Activated CD4-positive, alpha-beta T cell treated with anti-CD3 and anti-CD28 coated beads, Interleukin-2, amount 10 ng/mL, durations not matched to agents 24 days and 14 days (primary cell): Measurements from ENCODE around the gene CHD8. TPM values are rescaled to one million over a fixed set of nuclear protein-coding genes. Genes with fewer than 3 reads are reported as not detected.

Source experiments
- DNase-seq: peaks from one replicate; pipeline ENCODE4 v3.0.0; 2022
- H3K27ac Mint-ChIP-seq: one replicate; pipeline ENCODE4 v1.8.0; 2022; ENCODE audit warnings: mild to moderate bottlenecking, mixed read lengths
- H3K27me3 Mint-ChIP-seq: one replicate; pipeline ENCODE4 v1.8.0; 2022; ENCODE audit warnings: mixed read lengths
- H3K36me3 Mint-ChIP-seq: one replicate; pipeline ENCODE4 v1.8.0; 2022; ENCODE audit warnings: low read depth, mild to moderate bottlenecking, mixed read lengths
- H3K4me1 Mint-ChIP-seq: one replicate; pipeline ENCODE4 v1.8.0; 2021; ENCODE audit warnings: mixed read lengths
- H3K4me3 Mint-ChIP-seq: one replicate; pipeline ENCODE4 v1.8.0; 2022; ENCODE audit warnings: mild to moderate bottlenecking, moderate library complexity, mixed read lengths
- H3K9me3 Mint-ChIP-seq: one replicate; pipeline ENCODE4 v1.8.0; 2021; ENCODE audit warnings: mixed read lengths
- intact Hi-C: fragments of 100-400 bp; cut with micrococcal nuclease; formaldehyde crosslinking; loops from one replicate; pipeline ENCODE4 v1.15.1; 2023
- total RNA-seq: library from RNA; stranded (reverse); gene quantifications from 2 replicates; pipeline ENCODE4 v1.2.3, GENCODE V29; 2022

The CHD8 gene
- total RNA-seq = 104 and 115 TPM in 2 replicates

- no peaks in the 10 kb centered on the region for H3K9me3 Mint-ChIP-seq
- H3K4me1 Mint-ChIP-seq = peaks cover 26% of the 10 kb centered on the region
These were observed at the start of gene CHD8 for GRCh38 chr14:21455912-21456667. TSS of gene CHD8 (minus strand) at chr14:21456123. CDS start at chr14:21431643, 24,480 bp downstream.

GRCh38 chr14:21505012-21505553 lies 49.2 kb upstream of the CHD8 start:
- no peaks in the 10 kb centered on the region for H3K27me3 Mint-ChIP-seq
- no peaks in the 10 kb centered on the region for H3K9me3 Mint-ChIP-seq
- H3K36me3 Mint-ChIP-seq = peaks cover 53% of the 10 kb centered on the region
- intact Hi-C loops = no loop called here
- H3K4me3 Mint-ChIP-seq = peak overlapping the region; percentile 72
- H3K27ac Mint-ChIP-seq = peak overlapping the region; percentile 84
- peaks cover 46% of the 10 kb centered on the region for H3K4me1 Mint-ChIP-seq
- DNase-seq = peak; percentile 78

More at GRCh38 chr14:21455912-21456667, at the start of gene CHD8:
- Mint-ChIP-seq H3K4me3 (peak within 1 kb of the TSS; percentile 95), H3K27me3 (no peaks in the 10 kb centered on the region), H3K27ac (peak within 1 kb of the TSS; percentile 97), H3K36me3 (peaks cover 36% of the 10 kb centered on the region)
- intact Hi-C loops = loop anchor here (1.0 to 10.0 kb wide), 9 partner anchors 19 to 351 kb away; partner anchors contain the start of genes HNRNPC, METTL3, SALL2 and SUPT16H
- DNase-seq = peak; percentile 100

DNA sequence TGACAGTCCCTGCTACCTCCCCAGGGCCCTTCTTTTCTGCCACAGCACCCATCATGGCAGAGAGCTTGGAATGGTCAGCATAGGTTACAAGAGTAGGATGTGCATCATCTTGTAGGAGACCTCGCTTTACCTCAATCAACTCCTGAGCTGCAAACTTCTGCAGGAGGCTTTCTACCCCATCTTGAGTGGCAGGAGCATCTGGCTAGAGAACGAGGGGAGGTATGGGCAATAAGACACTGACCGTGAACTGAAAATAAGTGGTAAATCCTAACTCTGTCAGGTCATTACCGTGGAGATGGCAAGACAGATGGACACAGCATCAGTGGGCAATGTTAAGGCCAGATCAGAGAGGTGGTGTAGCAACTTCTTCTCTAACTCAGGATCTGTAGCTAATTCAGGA lies 47.5 kb upstream of the CHD8 start:
- H3K27me3 Mint-ChIP-seq = no peaks in the 10 kb centered on the region
- peak overlapping the region; percentile 11 for H3K27ac Mint-ChIP-seq

GRCh38 chr14:21501568-21501967 lies 45.6 kb upstream of the CHD8 start:
- intact Hi-C loops = no loop called here
- peak; percentile 52 for DNase-seq
- H3K36me3 Mint-ChIP-seq = peaks cover 58% of the 10 kb centered on the region
- no peak overlapping the region for H3K27ac Mint-ChIP-seq
- H3K27me3 Mint-ChIP-seq = no peaks in the 10 kb centered on the region
- H3K4me1 Mint-ChIP-seq = peaks cover 38% of the 10 kb centered on the region
- no peaks in the 10 kb centered on the region for H3K9me3 Mint-ChIP-seq
- H3K4me3 Mint-ChIP-seq = no peak overlapping the region

More for the DNA sequence above, 47.5 kb upstream of the CHD8 start:
- Mint-ChIP-seq H3K9me3 (no peaks in the 10 kb centered on the region), H3K4me3 (no peak overlapping the region), H3K36me3 (peaks cover 63% of the 10 kb centered on the region), H3K4me1 (peaks cover 47% of the 10 kb centered on the region)
- intact Hi-C loops = no loop called here
- DNase-seq = no peak

DNA sequence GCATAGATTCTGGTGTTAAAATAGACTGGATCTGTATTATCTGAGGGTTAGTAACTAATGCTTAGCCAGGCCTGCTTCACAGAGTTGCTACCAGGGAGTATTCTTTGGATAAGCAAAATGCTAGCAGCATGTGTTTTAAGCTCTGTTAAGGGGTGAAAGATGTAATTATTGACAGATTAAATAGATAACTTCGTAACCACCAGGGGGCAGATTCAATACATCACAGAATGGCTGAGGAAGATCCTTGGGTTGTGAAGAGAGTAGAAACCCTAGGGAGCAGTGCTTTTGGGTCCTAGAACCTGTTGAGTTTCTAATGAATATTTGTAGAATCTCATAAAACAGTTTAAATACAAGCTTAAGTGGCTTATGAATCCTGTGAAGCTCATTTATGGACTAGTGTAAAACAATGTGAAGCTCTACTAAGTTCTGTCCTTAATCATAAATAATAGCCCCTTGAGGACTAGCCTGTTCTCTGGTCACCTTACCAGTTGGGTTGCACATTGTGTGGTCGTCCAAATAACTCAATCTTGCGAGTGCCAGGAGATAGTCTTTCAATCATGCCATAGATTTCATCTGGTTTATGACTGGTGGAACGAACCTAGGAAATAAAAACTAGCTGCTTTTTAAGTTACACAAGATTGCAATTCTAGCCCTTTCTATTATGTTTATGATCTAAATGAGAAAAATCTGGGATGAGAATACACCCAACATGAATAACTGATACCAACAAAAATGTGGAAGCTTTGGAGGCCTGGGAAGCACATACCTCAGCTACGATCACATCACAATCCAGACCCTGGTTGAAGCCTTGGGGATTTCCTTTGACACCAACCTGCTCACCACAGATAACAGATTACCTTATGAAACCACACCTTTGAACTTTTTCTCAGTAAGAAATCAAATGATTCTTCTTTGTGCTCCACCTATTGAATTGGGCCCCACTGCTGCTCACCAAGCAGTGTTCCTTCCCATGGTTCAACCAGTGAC lies 42.9 kb upstream of the CHD8 start:
- peaks cover 66% of the 10 kb centered on the region for H3K36me3 Mint-ChIP-seq
- DNase-seq = peak; percentile 80
- intact Hi-C loops = loop anchor here (1.0 kb wide), 1 partner anchor 58 kb away; no protein-coding TSS in a partner anchor
- H3K4me3 Mint-ChIP-seq = peak overlapping the region; percentile 12
- H3K4me1 Mint-ChIP-seq = peaks cover 28% of the 10 kb centered on the region
- no peaks in the 10 kb centered on the region for H3K27me3 Mint-ChIP-seq
- H3K9me3 Mint-ChIP-seq = no peaks in the 10 kb centered on the region
- peak overlapping the region; percentile 56 for H3K27ac Mint-ChIP-seq

DNA sequence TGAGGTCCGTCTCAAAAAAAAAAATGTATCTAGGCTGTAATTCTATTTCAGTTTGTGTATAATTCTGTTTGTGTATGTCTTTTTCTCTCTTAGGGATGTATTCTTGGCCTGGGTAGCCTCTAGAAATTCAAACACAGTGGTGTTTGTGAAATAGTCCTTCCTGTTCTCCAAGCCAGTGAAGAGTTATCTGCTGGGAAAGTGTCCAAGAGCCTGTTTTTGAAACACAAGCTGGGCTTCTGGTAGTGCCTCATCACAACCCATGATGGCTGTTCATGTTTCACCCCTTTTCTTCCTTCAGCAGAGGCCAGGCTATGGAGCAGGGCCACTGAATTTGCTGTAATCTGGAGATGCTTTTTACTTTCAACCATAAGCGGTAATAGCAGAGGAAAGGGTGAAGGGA lies 40.5 kb upstream of the CHD8 start:
- peaks cover 20% of the 10 kb centered on the region for H3K4me1 Mint-ChIP-seq
- no peak overlapping the region for H3K27ac Mint-ChIP-seq
- H3K9me3 Mint-ChIP-seq = no peaks in the 10 kb centered on the region
- H3K4me3 Mint-ChIP-seq = no peak overlapping the region
- peaks cover 67% of the 10 kb centered on the region for H3K36me3 Mint-ChIP-seq
- DNase-seq = no peak
- no peaks in the 10 kb centered on the region for H3K27me3 Mint-ChIP-seq
- intact Hi-C loops = no loop called here

DNA sequence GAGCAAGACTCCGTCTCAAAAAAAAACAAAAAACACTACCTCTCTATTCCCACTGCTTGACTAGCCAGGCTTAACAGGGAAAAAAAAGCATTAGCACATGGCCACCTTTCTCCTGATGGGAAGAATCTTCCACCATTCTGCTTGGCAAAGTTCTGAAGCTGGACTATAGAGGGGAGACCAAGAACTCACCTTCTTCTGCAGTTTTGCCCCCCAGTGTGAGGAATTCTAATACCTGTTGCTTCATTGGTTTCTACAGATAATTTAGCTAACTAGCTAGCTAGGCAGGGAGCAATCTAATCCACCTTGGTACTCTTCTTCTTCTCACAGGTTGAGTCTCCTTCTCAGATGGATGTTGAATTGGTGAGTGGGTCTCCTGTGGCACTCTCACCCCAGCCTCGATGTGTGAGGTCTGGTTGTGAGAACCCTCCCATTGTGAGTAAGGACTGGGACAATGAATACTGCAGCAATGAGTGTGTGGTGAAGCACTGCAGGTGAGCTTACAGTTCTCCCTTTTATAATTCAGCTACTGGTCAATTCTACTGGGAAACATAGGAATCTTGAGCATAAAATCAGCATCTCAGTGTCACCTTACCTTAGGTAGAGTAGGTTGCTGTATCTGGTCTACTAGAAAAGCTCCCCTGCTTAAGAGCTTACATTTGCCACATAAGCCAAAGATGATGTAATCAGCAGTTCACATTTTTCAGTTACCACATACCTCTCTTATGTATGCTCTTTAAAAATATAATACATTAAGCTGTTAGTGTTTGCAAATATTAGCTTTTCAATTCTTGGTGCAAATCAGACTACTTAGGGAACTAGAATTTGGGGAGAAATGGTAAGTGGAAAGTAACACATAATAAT lies 39.2 kb upstream of the CHD8 start:
- Mint-ChIP-seq H3K36me3 (peaks cover 66% of the 10 kb centered on the region), H3K9me3 (no peaks in the 10 kb centered on the region), H3K4me3 (no peak overlapping the region)

GRCh38 chr14:21486640-21487087 lies 30.7 kb upstream of the CHD8 start:
- Mint-ChIP-seq H3K4me3 (no peak overlapping the region), H3K4me1 (no peaks in the 10 kb centered on the region), H3K36me3 (peaks cover 25% of the 10 kb centered on the region), H3K27me3 (no peaks in the 10 kb centered on the region), H3K9me3 (no peaks in the 10 kb centered on the region), H3K27ac (no peak overlapping the region)
- intact Hi-C loops = no loop called here
- DNase-seq = no peak

More for the DNA sequence above, 39.2 kb upstream of the CHD8 start:
- DNase-seq = peak; percentile 51
- intact Hi-C loops = no loop called here
- no peak overlapping the region for H3K27ac Mint-ChIP-seq
- H3K4me1 Mint-ChIP-seq = peaks cover 14% of the 10 kb centered on the region
- no peaks in the 10 kb centered on the region for H3K27me3 Mint-ChIP-seq

- DNase-seq = peak; percentile 99
- Mint-ChIP-seq H3K27ac (peak within 1 kb of the TSS; percentile 99), H3K36me3 (peaks cover 28% of the 10 kb centered on the region), H3K4me1 (peaks cover 23% of the 10 kb centered on the region), H3K9me3 (no peaks in the 10 kb centered on the region), H3K4me3 (peak within 1 kb of the TSS; percentile 99), H3K27me3 (no peaks in the 10 kb centered on the region)
- intact Hi-C loops = loop anchor here (1.0 kb wide), 7 partner anchors 21 to 213 kb away; partner anchors contain the start of genes CHD8, METTL3 and SUPT16H
These were observed 21.2 kb upstream of the CHD8 start, which contains the start of the genes RAB2B and TOX4 for GRCh38 chr14:21476925-21477681. TSS of gene RAB2B (minus strand) at chr14:21476959. CDS start at chr14:21476872, 87 bp downstream. TSS of gene TOX4 (plus strand) at chr14:21477195. CDS start at chr14:21477279, 84 bp downstream.

- Mint-ChIP-seq H3K27me3 (no peaks in the 10 kb centered on the region), H3K27ac (peak overlapping the region; percentile 99), H3K4me1 (peaks cover 23% of the 10 kb centered on the region), H3K9me3 (no peaks in the 10 kb centered on the region), H3K4me3 (peak overlapping the region; percentile 99), H3K36me3 (peaks cover 29% of the 10 kb centered on the region)
- no peak for DNase-seq
- intact Hi-C loops = loop anchor here (1.0 kb wide), 1 partner anchor 62 kb away; no protein-coding TSS in a partner anchor
These were observed 20.6 kb upstream of the CHD8 start for GRCh38 chr14:21476523-21476924.

GRCh38 chr14:21475767-21476522 lies 20.0 kb upstream of the CHD8 start:
- no peaks in the 10 kb centered on the region for H3K9me3 Mint-ChIP-seq
- peak overlapping the region; percentile 99 for H3K27ac Mint-ChIP-seq
- peak overlapping the region; percentile 99 for H3K4me3 Mint-ChIP-seq
- H3K4me1 Mint-ChIP-seq = peaks cover 21% of the 10 kb centered on the region
- intact Hi-C loops = loop anchor here (1.0 kb wide), 1 partner anchor 62 kb away; no protein-coding TSS in a partner anchor
- H3K36me3 Mint-ChIP-seq = peaks cover 29% of the 10 kb centered on the region
- no peaks in the 10 kb centered on the region for H3K27me3 Mint-ChIP-seq
- no peak for DNase-seq
